Kidney (tissue), 14 donors: ENCODE measurements around the gene AKAP6. TPM values are rescaled to one million over a fixed set of nuclear protein-coding genes. Genes with fewer than 3 reads are reported as not detected.

ENCODE experiments used
- DNase-seq, 5 donors: peaks; one replicate each; pipeline ENCODE4 v3.0.0-alpha.2; 2013 to 2020
- FAIRE-seq: peaks from 2 replicates; lab custom pipeline; 2012; peaks lifted over from hg19 to GRCh38; lab: Jason Lieb, UNC
- H3K27ac ChIP-seq, 2 donors: one replicate each; pipeline ENCODE4 v1.7.0; 2013; ENCODE audit warnings: low read depth in 2 of 2, low read length in 2 of 2, inconsistent platforms in 1 of 2
- H3K27me3 ChIP-seq: one replicate; pipeline ENCODE4 v1.7.1; 2013; ENCODE audit warnings: low read length, inconsistent platforms; ENCODE audit not compliant: control insufficient read depth, insufficient read depth
- H3K36me3 ChIP-seq, 3 donors: one replicate each; pipeline versions ENCODE4 v1.7.0 to v1.7.1; 2013; ENCODE audit warnings: low read length in 3 of 3, control low read depth in 1 of 3, inconsistent platforms in 1 of 3; ENCODE audit not compliant: insufficient read depth in 3 of 3, control insufficient read depth in 2 of 3
- H3K4me1 ChIP-seq, 3 donors: one replicate each; pipeline versions ENCODE4 v1.7.0 to v1.7.1; 2013; ENCODE audit warnings: low read length in 3 of 3, inconsistent platforms in 1 of 3, low read depth in 1 of 3; ENCODE audit not compliant: control insufficient read depth in 2 of 3, insufficient read depth in 2 of 3
- H3K4me3 ChIP-seq, 3 donors: one replicate each; pipeline versions ENCODE4 v1.7.0 to v1.8.1; 2013; ENCODE audit warnings: low read length in 3 of 3, control low read depth in 1 of 3, inconsistent platforms in 1 of 3
- H3K9ac ChIP-seq, 3 donors: one replicate each; pipeline versions ENCODE4 v1.7.0 to v1.7.1; 2013; ENCODE audit warnings: low read length in 3 of 3, control low read depth in 1 of 3, inconsistent platforms in 1 of 3
- H3K9me3 ChIP-seq, 3 donors: one replicate each; pipeline versions ENCODE4 v1.7.0 to v1.7.1; 2013; ENCODE audit warnings: low read length in 3 of 3, control low read depth in 1 of 3, inconsistent platforms in 1 of 3; ENCODE audit not compliant: control insufficient read depth in 2 of 3, insufficient read depth in 1 of 3
- intact Hi-C: fragments of 100-400 bp; cut with DNase I; formaldehyde crosslinking; loops from one replicate; pipeline ENCODE4 v1.11.1; 2022
- polyA plus RNA-seq: library from polyadenylated mRNA; stranded (reverse); fragments of 350-450 nt; fragmentation: Illumina TruSeq; extraction: RNeasy Lipid Tissue Mini Kit (QIAGEN cat#74804); gene quantifications from one replicate; pipeline ENCODE4 v1.2.3, GENCODE V29; 2014; ENCODE audit warnings: low read depth, low replicate concordance; ENCODE audit not compliant: insufficient read depth
- total RNA-seq: library from RNA; stranded (reverse); fragmentation: NEBNext Ultra II Directional; extraction: Animal tissue kit (Norgen Biotek cat#: 25700); gene quantifications from one replicate; pipeline ENCODE4 v1.2.1, GENCODE V29; 2021
- TF ChIP-seq, protein P1 (sequence below): IDR thresholded peaks from 3 replicates; pipeline ENCODE4 v1.5.1; 2012; ENCODE audit warnings: mild to moderate bottlenecking, moderate library complexity, borderline replicate concordance; ENCODE audit not compliant: insufficient read depth; ENCODE audit errors: extremely low read depth
- donor health status: control.
- donor health status: control.
- donor health status: control.
- donor health status: control.
- donor health status: control.
- donor health status: DM: yes; HTN: yes; CAD: no.
- donor health status: Normal renal cell carcinoma (clear cell type).

The AKAP6 gene
- total and polyA plus RNA-seq, 2 donors from 2014 or later = 0.92 to 10.5 TPM

DNA sequence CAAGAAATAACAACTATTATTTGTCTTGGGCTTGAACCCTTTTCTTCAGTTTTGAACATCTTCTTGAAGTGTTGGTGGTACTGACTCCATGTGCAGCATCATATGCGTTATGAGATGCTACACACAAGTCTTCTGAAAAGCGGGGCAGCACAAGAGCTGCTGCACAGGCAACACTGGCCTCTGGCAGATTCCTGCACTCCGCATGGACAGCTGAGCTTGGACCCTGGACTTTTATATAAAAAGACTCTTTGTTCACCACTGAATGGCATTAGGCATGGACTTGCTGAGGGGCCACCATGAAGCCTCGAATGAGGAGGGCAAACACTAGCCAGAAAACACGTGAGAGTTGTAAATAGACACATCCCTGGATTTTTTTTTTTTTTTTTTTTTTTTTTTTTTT, 398.7 kb downstream of the AKAP6 start:
- TF ChIP-seq, protein P1, sequence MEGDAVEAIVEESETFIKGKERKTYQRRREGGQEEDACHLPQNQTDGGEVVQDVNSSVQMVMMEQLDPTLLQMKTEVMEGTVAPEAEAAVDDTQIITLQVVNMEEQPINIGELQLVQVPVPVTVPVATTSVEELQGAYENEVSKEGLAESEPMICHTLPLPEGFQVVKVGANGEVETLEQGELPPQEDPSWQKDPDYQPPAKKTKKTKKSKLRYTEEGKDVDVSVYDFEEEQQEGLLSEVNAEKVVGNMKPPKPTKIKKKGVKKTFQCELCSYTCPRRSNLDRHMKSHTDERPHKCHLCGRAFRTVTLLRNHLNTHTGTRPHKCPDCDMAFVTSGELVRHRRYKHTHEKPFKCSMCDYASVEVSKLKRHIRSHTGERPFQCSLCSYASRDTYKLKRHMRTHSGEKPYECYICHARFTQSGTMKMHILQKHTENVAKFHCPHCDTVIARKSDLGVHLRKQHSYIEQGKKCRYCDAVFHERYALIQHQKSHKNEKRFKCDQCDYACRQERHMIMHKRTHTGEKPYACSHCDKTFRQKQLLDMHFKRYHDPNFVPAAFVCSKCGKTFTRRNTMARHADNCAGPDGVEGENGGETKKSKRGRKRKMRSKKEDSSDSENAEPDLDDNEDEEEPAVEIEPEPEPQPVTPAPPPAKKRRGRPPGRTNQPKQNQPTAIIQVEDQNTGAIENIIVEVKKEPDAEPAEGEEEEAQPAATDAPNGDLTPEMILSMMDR = no peak
- peak in 1 of 5 donors; percentile 22 for DNase-seq

DNA sequence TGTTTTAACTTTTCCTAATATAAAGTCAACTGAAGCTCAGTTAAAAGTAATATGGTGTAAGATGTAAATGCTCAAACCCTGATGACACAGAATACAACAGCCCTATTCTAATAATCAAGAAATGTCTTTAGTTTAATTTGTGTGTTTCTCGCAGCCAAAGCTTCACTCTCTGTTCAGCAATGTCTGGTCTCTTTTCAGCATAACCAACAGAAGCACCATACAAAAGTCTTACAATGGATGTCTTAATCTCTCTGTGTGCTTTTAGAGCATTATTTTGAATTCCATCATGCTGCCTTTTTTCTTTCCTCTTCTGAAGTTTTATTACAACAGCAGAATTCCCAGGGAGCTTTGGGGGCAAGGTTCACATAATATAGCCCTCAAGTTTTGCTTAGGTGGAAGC, 399.4 kb downstream of the AKAP6 start:
- intact Hi-C loops = no loop called here
- no peak for FAIRE-seq
- TF ChIP-seq, protein P1 = no peak
- no peaks in the 10 kb centered on the region for H3K36me3 ChIP-seq
- DNase-seq = no peak
- no peak overlapping the region for H3K9ac ChIP-seq
- no peak overlapping the region for H3K27ac ChIP-seq
- H3K27me3 ChIP-seq = no peaks in the 10 kb centered on the region
- no peaks in the 10 kb centered on the region for H3K9me3 ChIP-seq
- no peak overlapping the region for H3K4me3 ChIP-seq
- H3K4me1 ChIP-seq = no peaks in the 10 kb centered on the region

More for the DNA sequence above, 398.7 kb downstream of the AKAP6 start:
- intact Hi-C loops = no loop called here
- Histone ChIP-seq H3K27me3 (no peaks in the 10 kb centered on the region), H3K27ac (no peak overlapping the region), H3K9me3 (no peaks in the 10 kb centered on the region), H3K4me1 (no peaks in the 10 kb centered on the region), H3K9ac (no peak overlapping the region), H3K4me3 (no peak overlapping the region), H3K36me3 (no peaks in the 10 kb centered on the region)
- no peak for FAIRE-seq

DNA sequence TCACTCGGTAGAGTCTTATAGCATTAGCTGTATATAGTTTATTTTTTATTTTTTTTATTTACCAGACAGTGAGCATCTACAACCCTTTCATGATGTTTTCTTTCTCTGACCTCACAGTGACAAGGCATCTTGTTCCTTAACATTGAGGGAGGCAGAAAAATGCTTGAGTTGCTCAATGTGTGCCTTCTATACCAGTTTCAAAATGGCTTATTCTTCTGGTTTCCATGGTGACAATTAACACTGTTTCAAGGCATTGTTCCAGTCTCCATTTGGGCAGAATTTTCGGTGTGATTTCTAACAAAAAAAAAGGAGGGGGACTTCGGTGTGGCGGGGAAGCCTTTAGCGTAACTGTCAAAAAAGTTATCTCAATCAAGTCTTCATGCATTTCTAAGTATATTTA, 399.9 kb downstream of the AKAP6 start:
- Histone ChIP-seq H3K9me3 (no peaks in the 10 kb centered on the region), H3K27me3 (no peaks in the 10 kb centered on the region), H3K36me3 (no peaks in the 10 kb centered on the region), H3K4me3 (no peak overlapping the region), H3K9ac (no peak overlapping the region), H3K4me1 (no peaks in the 10 kb centered on the region), H3K27ac (no peak overlapping the region)
- FAIRE-seq (no peak), DNase-seq (no peak)
- TF ChIP-seq, protein P1 = no peak
- intact Hi-C loops = no loop called here

DNA sequence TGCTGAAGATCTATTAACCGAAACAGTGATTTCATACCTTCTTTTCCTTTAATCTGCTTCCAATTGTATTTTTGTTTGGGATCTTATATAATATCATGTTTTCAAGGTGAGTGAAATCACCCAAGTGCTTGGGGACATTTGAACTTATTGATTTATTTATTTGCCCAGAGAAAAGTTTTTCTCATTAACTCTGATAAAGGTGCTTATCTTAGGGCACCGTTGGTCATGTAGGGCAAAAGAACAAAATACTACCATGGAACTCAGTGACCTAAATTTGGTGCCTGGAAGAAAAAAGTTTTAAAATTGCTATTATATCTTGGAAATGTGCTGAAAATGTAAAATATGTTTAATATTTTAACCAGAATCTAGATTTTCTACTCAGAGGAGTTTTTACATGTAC, 402.2 kb downstream of the AKAP6 start:
- DNase-seq (no peak), FAIRE-seq (no peak)
- intact Hi-C loops = no loop called here
- no peaks in the 10 kb centered on the region for H3K36me3 ChIP-seq
- H3K9me3 ChIP-seq = no peaks in the 10 kb centered on the region
- H3K4me3 ChIP-seq = no peak overlapping the region
- TF ChIP-seq, protein P1 = no peak
- no peaks in the 10 kb centered on the region for H3K4me1 ChIP-seq
- H3K27ac ChIP-seq = no peak overlapping the region
- no peaks in the 10 kb centered on the region for H3K27me3 ChIP-seq
- no peak overlapping the region for H3K9ac ChIP-seq
